GM03348 (cell line): Measurements from ENCODE around the gene PEMT.
A peak's percentile ranks its signal among the peaks of the same experiment; 100 is the strongest.

Experiments used
- DNase-seq: peaks from one replicate; pipeline ENCODE4 v3.0.0; 2012; ENCODE audit warnings: low spot score

PEMT gene

DNA sequence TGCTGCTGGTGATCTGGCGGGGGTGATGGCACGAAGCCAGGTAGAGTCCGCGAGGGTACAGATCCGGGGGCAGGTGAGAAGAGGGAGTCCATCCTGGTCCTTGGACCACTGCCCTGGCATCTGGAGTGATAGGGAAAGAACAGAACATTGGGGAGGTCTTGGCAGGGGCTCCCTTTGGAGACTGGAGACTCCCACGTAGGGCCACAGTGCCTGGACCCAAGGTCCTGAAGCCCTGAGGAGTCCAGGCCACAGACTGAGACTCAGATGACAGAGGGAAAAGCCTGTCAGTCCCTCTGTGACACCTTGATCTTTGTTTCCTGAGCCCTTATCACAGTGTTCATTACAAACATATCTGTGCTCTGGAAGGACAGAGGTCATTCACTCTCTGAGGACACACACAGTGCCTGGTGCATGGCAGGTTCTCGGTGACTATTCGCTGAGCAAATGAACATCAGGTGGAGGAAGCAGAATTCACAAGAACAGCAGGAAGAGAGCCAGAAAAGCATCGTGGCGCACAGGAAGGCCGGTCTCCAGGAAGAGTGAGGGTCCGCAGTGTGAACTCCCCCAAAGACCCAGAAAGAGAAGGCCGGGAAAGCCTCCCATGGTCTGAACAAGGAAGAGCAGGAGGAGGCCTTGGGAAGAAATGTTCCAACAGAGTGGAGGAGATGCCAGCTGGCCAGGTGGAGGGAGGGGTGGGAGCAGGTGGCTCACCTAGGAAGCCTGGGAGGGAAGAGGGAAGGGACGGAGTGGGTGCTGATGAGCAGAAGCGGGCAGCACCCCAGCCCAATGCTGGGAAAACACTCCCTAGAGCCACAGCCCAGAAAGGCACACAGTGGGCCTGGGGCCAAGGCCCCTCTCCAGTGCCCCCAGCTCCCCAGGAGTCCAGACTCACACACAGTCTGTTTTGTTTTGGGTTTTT lies 20.5 kb downstream of the PEMT start:
- no peak for DNase-seq

DNA sequence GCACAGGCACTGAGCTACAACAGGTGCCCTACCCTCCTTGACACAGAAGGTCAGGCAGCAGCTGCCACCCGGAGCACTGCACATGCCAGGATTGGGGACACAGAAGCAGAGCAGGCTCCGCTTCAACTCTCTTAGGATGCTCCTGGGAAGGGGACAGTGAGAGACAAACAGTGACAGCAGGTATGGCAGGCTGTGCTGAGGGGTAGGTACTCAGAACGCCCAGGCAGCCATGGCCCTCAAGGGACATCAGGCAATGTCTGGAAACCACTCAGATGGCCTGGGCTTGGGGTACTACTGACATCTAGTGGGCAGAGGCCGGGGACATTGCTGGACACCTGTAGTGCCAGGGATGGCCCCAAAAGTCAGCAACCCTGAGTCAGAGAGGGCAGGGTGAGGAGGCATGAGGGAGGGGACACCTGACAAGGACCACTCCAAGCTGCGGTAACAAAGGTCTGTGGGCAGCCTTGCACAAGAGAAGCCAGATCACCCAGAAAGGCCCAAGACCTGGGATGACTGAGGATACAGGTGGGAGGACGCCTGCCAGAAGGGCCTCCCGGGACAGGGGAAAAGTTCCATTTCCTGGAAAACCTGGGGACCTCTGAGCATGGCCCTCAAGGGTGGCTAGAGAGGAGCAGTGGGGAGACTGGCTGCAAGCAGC lies 21.2 kb downstream of the PEMT start:
- DNase-seq = peak; percentile 46

DNA sequence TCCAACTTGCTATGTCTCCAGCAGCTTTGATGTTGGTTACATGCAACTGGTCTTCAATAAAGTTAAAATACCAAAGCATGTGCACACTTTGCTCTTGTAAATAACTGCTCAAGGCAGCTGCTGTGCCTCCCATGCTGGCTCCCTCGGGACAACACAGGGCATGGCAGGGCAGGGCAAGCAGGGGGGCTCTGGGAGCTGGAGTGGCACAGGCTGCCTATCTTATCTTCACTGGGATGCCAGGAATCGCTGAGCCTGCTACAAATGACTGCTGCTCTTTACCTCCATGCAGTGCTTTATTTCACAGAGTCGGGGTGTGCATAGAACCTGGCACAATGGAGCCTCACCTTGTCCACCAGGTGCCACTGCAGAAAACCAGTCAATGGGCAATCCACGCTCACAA lies 21.8 kb downstream of the PEMT start:
- no peak for DNase-seq

DNA sequence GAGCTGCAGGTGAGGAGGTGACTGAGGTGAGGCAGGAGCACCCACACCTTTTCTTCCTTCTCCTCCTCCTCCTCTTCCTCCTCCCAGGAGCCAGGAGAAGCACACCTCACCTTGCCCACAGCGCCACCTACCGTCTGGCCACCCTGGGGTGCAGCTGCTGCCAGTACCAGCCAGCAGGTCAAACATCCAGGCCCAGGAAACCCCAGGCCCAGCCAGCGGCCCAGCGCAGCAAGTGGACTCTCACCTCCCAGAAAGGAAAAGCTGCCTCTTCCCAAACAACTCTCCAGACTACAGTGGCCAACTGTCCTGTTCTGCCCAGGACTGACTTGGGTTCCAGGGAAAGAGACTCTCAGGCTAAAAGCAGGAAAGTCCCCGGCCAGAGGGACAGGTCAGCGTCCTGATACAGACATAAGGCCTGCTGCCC lies 22.7 kb downstream of the PEMT start:
- peak; percentile 86 for DNase-seq

DNA sequence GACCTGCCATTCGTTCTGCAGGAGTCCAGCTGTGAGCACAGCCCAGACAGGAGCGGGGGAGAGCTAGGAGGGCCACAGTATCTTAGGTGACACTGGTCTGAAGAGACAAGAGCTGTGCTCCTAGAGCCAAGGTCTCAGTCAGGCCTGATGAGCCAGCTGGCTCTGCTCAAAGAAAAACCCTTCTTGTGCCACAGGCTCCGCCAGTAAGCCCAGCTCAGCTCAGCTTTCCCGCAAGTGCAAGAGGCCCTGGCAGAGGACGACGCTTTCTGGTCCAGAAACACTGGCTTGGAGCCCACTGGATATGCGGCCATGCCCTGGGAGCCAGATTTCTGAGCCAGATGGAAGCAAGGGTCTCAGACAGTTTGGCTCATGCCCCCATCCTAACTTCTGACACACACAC lies 23.9 kb downstream of the PEMT start:
- no peak for DNase-seq

DNA sequence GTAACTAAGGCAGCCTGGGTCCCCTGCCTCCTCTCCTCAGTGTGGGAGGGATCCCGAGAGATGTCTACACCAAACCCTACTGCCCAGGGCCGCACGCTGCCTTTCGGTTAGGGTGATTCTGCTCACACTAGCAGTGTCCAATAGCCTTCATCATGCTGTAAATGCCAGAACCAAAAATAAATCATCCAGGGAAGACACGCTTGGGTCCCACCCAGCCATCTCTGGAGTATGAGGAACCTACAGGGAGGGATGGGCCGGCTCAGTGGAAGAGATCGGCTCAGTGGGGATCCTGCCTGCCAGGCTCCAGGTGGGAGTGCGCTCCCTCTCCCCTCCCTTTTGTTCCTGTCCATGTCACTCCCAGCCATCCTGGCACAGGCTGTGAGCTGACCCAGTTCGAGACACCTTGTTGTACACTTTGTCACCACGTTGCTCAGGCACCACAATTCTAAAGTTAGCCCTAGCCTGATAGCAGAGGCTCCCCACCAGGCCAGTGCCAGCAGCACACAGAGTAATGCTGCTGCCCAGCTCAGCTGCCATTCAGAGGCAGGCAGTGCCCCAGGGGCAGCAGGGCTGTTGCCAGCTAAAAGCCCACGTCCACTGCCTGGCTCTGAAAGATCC lies 24.5 kb downstream of the PEMT start:
- no peak for DNase-seq

DNA sequence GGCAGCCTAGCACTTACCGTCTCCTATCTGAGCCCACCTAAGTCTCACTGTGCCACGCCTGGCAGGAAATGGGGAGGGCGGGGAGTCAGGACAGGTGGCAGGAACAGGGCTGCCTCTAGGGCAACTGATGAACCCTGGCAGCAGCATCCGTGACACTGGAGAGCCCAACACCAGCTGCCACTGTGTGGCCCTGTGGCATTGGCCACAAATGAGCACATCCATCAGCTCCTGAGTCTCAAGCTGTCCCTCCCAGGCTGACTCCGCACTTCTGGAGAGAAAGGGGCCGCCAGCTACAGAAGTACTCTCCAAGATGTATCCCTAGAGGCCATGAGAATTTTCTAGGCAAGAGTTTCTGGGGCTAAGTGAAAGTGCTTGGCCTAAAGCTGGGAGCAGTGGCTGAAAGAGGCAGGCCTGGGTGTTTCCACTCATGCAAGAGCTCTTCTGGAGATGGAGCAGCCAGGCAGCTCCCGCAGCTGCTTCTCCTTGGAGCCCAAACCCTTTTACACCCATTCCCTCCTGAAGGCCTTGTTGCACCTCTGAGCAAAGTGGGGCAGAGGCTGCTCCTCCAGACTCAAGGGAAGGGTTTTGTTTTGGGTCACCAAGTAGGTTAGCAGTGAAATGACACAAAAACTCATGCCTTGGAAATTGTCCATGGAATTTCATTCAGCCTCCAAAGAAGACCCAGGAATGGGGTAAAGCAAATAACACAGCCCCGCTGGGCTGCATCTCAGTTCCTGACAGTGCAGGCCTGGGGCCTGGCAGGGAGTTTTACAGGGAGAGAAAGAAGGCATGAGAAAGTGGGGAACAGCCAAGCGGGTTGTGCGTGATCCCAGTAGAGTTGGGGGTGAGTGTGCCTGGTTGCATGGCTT lies 25.8 kb downstream of the PEMT start:
- DNase-seq = no peak

DNA sequence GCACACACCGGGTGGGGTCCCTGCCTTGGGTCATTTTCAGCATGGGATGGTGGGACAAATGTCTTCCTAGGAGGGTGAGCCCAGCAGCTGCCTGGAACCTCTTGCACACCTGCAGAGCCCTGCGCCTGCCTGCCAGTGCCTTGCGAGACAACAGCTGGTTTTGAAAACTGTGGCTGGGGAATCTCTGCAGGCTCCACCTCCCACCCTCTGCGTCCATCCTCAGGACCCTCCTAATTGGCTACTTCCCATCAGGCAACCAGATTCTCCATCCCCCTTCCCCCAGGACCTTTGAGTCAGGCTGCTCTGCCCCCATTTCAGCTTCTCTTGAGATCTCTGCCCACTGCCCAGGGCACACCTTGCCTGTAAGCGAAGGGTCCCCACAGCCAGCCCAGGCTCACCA lies 26.6 kb downstream of the PEMT start:
- DNase-seq = no peak

DNA sequence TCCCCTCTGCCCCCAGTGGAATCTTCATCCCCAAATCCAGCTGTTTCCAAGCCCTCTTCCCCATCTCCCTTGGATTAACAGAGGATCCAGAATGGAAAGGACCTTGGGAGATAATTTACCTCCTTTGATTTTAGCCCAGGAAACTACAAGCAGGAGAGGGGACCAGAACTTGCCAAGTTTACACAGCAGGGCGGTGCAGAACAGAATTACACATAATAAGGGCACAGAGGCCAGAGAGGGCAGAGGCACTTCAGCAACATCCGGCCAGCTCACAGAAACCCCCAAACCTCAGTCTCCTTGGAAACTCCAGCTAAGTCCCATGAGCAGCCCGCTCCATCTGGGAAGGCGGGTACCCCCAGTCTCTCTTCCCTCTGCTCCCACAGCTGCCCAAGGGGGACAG lies 27.2 kb downstream of the PEMT start:
- DNase-seq = no peak

DNA sequence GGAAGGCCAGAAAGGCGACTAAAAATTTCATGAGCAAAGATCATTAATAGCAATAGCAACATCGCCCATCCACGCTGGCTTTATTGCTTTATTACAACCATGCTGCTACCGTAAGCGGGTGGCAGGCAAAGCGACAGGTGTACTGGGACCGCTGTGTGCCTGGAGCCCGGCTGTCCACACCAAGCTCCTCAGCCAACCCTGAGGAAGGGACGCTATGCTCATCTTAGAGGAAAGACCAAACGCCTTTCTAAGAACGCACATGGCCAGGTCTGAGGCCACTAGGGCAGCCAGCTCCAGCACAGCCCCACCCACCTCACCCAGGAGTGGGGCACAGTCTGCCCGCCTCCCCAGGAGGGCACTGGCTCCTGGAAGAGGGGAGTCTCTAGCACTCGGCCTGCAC lies 28.0 kb downstream of the PEMT start:
- DNase-seq = no peak

DNA sequence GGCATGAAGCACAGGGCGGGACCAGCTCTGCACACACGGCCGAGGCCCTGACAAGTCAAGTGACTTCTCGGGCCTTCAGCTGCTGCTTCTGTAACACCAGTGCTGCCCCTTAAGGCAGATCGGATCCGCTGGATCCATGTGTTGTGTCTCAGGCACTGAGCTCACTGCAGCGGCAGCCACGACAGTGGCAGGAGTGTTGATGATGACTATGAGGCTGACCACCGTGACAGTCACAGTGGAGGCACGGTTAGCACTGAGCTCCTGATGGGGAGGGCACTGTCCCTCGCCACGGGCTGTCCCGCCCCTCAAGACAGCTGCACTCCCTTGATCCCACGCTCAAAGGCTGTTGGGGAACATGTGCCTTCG lies 29.4 kb downstream of the PEMT start:
- DNase-seq = no peak

DNA sequence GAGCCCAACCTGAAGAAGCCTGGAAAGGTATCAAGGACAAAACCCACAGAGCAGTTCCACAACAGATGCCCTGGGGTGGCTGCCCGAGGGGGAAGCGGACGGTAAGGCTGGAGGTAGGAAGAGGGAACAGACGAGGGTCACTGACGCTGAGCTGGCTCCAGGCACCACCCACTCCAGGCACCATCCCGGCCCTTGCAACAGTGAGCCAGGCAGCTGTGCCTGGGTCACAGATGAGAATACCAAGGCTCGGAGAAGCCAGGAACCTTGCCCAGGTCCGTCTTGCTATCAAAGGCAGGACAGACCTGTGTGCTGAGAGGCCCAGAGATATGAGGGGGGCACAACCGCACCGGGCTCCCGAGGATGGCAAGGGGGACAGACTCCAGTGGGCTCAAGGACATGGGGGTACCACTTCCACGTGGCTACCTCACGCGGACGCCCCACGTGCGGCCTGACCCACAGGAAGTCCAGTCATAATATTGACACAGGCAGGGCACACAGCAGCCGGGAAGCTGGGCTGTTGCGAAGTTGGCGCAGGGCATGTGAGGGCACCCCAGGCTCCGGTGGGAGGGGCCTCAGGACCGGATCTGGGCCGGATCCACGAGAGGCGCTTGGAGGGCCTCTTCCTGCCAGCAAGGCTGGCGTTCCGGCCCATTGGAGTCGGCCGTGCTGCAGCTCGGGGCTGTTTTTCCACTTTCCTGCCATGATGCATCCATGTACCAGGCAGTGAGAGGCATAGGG lies 29.9 kb downstream of the PEMT start:
- no peak for DNase-seq

DNA sequence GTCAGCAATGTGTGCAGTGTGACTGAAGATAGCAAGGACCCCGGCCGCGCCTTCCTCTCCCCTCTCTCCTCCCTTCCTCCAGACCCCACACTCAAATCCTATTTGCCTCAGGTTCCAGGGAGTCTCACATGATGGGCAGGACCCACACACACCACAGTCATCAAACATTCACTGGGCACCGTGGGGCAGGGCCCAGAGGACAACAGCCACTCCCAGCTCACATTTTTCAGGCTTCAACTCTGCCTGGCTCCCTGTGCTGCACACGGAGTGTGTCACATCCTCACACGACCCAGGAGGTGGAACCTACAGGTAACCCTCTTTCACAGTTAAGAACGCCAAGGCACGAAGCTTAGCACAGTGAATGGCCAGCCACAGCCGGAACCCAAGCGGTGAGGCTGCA lies 30.5 kb downstream of the PEMT start:
- DNase-seq = no peak

DNA sequence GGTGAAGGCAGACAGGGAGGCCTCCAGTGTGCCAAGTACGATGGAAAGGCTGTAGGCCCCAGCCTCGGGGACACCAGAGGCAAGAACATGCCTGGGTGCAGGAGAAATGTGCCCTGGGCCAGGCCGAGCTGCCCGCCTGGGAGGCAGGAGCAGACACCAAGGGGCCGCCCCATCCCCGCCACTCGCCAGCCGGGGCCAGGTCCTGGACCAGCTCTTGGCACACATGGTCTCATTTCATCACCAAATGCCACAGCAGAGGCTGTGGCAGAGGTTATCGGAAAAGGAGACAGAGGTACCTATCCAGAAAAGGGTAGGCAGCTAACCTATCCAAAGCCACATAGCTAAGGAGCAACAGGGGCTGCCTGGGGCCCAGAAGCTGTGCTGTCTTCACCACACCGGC lies 31.3 kb downstream of the PEMT start:
- no peak for DNase-seq

DNA sequence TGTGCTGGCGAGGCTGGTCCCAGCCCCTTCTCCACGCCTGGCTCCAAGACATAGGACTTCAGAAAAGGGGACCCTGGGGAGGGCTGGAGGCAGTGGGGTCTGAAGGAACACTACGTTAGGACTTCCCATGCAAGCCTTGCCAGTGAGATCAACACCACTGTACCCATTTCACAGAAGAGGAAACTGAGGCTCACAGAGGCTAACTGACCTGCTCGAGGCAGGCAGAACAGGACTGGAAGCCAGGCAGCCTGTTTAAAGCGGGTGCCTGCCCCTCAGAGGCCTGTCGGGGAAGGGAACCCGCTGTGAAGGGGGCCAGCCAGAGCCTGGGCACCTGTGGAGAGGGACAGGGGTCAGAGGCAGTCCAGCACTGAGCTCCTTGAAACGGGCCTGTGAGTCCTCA lies 32.3 kb downstream of the PEMT start:
- no peak for DNase-seq

DNA sequence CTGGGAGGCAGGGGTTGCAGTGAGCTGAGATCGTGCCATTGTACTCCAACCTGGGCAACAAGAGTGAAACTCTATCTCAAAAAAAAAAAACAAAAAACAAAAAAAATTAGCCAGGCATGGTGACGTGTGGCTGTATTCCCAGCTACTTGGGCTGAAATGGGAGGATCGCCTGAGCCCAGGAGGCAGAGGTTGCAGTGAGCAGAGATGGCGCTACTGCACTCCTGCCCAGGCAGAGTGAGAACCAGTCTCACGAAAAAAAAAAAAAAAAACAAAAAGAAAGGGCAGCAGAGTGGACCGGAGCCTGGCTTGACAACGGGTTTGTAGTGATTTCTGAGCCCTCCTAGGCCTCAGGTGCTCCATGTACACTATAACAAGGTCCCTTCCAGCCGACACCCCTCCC lies 33.1 kb downstream of the PEMT start:
- DNase-seq = no peak

DNA sequence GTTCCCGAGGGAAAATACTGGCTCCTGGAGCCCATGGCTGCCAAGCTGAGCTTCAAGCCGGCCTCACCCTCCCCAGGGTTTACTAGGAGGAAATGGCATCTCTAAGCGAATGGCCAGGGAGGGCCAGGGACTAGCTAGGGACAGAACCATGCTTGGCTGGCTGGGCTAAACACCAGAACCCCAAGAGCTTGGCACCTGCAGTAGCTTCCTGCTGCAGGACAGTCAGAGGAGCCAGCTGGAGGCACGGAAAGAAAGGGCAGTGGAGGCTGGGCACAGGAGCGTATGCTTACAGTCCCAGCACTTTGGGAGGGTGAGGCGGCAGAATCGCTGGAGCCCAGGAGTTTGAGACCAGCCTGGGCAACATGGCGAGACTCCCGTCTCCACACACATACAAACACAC lies 33.7 kb downstream of the PEMT start:
- no peak for DNase-seq

DNA sequence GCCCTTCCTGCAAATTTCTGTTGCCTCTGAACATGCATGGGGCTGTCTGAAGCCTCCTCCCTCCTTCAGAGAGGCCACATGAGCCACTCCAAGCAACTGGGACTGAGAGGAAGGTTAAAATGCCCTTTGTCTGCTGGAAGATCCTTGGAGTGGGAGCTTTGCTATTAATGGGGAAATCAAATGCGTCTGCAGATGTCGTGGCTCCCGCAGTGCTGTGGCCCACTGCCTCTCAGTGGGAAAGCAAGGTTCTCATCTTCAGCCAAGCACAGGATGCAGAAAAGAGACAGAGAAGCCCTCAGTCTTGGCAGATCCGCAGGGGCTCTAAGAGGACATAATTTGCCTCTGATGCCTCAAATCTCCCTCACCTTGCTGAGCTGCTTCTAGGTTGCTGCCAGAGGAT lies 34.8 kb downstream of the PEMT start:
- DNase-seq = no peak

DNA sequence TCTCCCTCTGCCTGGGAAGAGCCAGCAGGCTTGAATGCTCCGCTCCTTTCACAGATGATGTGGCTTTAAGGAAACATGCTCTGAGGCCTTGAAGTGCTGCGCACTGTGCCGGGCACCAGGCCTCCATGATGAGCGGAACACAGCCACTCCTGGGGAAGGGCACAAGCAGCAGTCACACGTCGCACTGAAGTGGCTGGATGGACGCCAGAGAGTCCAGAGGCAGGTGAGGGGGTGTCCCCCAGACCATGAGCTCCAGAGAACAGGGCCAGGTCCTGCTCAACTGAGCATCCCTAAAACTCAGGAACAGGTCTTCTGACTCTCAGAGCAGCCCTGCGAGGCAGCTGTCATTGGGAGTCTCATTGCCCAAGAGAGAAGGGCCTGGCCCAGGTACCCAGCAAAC lies 35.6 kb downstream of the PEMT start:
- DNase-seq = no peak

DNA sequence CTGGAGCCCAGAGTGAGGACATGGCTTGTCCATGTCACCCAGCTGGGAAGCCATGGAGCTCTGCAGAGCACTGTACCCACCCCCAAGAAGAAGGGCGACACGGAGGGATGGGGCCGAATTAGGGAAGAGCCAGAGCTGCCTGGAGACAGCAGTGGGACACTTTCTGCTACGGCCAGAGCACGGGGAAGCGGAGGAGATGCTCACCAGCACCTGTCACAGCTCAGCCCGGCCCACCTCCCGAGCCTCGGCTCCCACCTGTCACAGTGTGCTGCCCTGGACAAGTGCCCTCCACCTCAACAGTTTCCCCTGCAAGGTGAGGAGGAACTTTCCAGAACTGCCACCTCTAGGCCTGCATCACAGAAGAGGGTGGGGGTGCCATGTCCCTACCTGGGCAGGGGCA lies 36.4 kb downstream of the PEMT start:
- no peak for DNase-seq

DNA sequence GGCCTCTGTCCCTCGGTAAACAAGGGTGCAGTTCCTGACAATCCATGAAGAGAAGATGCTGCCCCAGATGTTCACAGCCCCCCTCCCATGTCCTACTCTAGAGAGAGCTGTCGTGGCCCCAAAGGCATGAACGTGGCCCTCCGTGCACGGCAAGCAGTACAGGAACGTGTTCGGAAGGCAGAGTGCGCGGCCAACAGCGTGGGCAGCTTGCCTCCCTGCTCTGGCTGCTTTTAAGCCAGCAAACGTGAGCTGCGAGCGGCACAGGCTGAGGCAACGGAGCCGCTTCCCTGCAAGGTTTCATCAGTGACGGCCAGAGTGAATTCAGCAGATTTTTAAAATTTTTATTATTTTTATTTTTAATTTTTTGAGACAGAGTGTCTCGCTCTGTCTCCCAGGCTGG lies 37.2 kb downstream of the PEMT start:
- DNase-seq = no peak
